CD4-positive, alpha-beta T cell treated with Interleukin-17A for 1 hour (primary cell): ENCODE data around the gene AGBL5.
"Not testable (repeated sequence)": the region's sequence is repeated elsewhere in the genome, so short reads cannot be mapped to it uniquely, and the experiment has no call there.

Experiments
- DNase-seq: peaks from one replicate; pipeline ENCODE4 v3.0.0-alpha.2; 2020

Gene AGBL5

DNA sequence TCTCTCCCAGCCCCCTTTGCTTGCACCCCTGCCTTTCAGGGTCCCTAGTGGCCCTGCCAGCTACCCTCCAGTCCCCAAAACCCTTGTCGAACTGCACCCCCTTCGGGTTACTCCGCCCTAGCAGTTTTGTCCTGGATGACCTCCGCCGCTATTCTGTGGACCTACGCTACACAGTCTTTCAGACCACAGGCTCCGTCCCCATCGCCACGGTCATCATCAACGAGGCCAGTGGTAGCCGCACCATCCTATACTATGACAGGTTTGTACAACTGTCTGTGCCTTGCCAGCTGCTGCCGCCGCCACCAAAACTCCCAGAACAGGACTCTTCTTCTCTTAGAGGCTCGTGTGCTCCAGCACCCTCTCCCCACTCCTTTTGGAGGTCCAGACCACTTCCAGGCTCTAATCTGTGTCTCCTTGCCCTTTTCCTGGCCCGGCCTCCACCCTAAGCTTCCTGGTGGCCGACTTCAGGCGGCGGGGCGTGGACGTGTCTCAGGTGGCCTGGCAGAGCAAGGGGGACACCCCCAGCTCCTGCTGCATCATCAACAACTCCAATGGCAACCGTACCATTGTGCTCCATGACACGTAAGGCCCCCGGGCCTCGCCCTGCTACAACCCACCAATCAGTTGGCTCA lies 43.0 kb downstream of the AGBL5 start:
- no peak for DNase-seq

DNA sequence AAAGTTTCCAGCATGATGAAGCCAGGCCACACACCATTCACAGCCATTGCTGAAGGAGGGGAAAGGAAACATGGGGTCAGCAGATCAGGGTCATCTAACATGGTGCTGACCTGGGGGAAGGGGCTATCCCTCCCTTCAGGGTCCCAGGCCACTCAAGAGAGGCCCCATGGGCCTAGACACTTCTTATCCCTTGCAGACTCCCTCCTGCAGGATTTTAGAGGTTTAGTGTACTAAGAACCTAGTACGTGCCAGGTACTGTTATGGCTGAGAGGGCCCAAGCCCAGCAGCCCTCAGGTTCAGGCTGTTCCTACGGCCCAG lies 43.9 kb downstream of the AGBL5 start:
- no peak for DNase-seq

DNA sequence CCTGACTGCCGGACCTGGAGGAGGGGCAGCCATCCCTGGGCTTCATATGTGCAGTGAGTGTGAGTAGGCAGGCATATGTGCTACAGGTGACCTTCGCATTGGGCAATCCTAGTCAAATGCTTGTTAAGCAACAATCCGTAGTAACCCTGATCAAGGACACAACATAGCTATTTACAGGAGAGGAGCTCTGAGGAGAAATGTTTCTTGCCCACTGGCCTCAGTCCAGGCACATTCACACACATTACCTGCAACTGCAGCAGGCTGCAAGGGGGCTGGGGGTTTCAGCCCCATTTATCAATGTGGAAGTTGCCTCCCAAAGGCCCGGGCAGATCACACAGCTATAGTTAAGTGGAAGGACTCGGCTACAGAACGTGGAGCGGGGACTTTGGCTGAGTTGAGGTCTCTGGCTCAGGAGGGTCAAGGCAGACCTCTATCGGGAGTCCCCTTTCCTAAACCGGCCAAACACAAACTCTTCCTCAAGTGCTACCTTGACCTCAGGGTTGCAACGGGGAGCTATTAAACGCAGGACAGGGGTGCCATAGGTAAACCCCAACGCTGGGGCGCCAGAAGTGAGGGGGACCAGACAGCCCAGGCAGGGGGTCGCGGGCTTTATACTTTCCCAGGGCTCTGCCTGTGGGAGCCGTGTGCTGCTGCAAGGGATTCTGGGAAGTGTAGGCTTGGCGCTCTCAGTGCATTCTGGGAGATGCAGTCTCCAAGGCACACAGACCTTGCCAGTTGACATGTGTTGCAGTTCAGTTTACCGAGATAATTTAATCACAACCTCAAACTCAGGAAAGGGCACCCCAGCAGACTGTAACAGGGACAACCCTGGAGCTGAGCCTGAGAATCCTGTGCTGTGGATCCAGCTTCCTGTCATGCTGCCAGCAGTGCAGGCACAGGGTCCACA lies 44.5 kb downstream of the AGBL5 start:
- DNase-seq: peak; percentile 61

DNA sequence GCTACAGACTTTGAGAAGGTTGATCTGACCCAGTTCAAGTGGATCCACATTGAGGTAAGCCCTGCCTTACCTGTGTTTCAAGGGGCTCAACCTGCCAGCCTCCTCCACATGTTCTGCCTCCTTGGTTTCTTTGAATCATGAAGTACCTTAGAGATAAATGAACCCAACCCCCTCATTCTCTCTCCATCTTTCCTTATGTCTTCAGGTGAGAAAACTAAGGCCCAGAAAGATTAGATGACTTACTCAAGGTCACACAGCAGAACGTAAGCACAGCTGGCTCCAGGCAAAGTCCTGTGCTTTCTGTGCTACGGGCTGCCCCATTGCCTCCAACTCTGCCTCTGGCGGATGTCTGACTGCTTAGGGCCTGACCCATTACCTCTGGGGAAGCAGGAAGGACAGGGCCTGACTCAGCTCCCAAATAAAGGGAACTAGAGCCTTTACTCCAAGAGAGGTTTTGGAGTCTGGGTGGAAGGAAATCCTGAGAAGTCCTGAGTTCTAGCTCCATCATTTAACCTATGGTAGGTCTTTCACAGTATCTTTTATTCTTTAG lies 45.4 kb downstream of the AGBL5 start:
- DNase-seq: no peak

DNA sequence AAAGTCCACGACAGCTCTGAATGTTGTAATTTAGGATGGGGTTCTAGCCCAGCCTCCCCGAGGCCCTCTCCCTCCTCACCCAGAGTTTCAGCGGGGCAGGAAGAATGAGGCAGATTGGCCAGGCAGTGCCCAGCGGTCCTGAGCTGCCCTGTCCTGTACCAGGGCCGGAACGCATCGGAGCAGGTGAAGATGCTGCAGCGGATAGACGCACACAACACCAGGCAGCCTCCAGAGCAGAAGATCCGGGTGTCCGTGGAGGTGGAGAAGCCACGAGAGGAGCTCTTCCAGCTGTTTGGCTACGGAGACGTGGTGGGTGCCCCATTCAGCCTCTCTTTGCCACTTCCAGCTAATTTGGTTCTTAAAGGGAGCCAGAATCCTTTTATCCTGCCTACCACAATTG lies 45.9 kb downstream of the AGBL5 start:
- DNase-seq: no peak

DNA sequence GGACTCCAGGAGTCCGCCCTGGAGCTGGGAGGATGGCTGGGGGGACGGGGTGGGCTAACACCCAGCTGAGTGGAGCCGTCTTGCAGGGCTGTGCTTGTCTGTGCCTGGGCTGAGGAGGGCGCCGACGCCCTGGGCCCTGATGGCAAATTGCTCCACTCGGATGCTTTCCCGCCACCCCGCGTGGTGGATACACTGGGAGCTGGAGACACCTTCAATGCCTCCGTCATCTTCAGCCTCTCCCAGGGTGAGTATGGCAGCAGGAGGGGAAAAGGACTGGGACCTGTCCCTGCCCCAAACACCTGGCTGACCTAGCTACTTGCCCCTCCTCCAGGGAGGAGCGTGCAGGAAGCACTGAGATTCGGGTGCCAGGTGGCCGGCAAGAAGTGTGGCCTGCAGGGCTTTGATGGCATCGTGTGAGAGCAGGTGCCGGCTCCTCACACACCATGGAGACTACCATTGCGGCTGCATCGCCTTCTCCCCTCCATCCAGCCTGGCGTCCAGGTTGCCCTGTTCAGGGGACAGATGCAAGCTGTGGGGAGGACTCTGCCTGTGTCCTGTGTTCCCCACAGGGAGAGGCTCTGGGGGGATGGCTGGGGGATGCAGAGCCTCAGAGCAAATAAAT lies 48.0 kb downstream of the AGBL5 start:
- no peak for DNase-seq

DNA sequence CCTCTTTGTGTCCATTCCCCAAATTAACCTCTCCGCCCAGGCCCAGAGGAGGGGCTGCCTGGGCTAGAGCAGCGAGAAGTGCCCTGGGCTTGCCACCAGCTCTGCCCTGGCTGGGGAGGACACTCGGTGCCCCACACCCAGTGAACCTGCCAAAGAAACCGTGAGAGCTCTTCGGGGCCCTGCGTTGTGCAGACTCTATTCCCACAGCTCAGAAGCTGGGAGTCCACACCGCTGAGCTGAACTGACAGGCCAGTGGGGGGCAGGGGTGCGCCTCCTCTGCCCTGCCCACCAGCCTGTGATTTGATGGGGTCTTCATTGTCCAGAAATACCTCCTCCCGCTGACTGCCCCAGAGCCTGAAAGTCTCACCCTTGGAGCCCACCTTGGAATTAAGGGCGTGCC lies 48.6 kb downstream of the AGBL5 start:
- no peak for DNase-seq

DNA sequence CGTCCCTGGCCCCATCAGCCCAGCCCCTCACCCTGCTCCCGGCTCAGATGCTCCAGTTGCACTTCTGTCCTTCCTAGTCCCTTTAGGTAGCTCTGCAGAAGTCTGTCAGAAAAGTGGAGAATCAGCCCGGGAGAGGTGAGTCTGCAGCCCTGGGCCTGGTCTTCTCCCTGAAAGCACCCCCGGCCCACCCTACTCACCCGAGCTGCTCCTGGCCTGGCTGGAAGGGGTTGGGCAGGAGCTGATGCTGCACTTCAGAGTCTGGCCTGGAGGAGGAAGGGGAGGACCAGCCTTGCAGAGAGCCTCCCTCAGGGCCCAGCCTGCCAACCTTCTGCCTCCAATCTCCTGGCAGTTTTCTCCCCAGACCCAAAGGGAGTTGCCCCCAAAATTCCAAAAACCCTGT lies 50.9 kb downstream of the AGBL5 start:
- DNase-seq: no peak

DNA sequence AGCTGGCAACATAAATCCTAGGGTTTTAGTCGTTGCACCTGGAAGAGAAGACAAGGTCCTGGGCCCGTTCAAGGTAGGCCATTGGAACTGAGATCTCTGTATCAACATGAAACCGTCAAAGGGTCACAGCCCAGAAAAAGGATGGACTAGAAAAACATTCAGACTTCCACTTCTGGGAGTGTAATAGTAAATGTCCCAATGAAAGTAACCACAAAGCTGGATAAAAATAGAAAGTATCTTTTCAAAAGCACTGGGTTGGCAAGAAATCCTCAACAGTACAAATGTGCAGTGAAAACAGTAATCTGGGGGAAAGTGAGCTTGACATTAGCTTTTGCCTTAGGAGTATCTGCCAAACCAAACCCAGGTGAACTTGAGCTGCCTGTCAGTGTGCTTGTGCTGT lies 54.5 kb downstream of the AGBL5 start:
- DNase-seq: no peak

DNA sequence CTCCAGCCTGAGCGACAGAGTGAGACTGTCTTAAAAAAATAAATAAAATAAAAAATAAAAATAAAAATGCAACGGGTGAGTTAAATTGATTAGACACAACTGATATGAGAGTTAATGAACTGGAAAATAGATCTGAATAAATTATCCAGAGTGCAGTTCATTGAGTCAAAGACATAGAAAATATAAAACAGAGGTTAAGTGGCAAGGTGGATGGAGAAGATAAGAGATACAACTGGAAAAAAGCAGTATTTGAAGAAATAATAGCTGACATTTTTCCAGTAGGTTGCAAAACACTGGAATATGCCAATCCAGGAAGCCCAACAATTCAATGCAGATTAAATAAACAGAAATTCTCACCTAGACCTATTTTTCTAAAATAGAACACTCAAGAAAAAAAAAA lies 56.8 kb downstream of the AGBL5 start:
- DNase-seq: no peak

DNA sequence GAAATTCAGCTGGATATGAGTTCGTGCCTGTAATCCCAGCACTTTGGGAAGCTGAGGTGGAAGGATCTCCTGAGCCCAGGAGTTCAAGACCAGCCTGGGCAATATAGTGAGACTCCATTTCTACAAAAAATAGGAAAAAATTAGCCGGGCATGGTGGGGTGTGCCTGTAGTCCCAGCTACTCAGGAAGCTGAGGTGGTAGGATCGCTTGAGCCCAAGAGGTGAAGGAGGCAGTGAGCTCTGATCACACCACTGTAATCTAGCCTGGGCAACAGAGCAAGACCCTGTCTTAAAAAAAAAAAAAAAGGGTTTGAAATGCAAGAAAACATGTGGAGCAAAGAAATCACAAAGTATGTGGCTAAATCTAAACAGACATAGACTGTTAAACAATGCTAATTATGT lies 57.6 kb downstream of the AGBL5 start:
- DNase-seq: no peak

DNA sequence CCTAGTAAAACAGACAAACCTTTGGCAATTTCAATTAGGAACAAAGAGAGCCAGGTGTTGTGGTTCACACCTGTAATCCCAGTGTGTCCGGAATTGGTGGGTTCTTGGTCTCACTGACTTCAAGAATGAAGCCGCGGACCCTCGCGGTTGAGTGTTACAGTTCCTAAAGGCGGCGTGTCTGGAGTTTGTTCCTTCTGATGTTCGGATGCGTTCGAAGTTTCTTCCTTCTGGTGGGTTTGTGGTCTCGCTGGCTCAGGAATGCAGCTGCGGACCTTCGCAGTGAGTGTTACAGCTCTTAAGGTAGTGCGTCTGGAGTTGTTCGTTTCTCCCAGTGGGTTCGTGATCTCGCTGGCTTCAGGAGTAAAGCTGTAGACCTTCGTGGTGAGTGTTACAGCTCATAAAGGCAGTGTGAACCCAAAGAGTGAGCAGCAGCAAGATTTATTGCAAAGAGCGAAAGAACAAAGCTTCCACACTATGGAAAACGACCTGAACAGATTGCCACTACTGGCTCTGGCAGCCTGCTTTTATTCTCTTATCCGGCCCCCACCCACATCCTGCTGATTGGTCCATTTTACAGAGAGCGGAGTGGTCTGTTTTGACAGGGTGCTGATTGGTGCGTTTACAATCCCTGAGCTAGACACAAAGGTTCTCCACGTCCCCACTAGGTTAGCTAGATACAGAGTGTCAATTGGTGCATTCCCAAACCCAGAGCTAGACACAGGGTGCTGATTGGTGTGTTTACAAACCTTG lies 59.3 kb downstream of the AGBL5 start:
- DNase-seq: not testable (repeated sequence)

DNA sequence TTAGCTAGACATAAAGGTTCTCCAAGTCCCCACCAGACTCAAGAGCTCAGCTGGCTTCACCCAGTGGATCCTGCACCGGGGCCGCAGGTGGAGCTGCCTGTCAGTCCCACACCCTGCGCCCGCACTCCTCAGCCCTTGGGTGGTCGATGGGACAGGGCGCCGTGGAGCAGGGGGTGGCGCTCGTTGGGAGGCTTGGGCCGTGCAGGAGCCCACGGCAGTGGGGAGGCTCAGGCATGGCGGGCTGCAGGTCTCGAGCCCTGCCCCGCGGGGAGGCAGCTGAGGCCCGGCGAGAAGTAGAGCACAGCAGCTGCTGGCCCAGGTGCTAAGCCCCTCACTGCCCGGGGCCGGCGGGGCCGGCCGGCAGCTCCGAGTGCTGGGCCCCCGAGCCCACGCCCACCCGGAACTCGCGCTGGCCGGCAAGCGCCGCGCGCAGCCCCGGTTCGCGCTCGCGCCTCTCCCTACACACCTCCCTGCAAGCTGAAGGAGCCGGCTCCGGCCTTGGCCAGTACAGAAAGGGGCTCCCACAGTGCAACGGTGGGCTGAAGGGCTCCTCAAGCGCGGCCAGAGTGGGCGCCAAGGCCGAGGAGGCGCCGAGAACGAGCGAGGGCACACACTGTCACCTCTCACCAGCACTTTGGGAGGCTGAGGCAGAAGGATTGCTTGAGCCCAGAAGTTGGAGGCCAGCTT lies 60.1 kb downstream of the AGBL5 start:
- not testable (repeated sequence) for DNase-seq

DNA sequence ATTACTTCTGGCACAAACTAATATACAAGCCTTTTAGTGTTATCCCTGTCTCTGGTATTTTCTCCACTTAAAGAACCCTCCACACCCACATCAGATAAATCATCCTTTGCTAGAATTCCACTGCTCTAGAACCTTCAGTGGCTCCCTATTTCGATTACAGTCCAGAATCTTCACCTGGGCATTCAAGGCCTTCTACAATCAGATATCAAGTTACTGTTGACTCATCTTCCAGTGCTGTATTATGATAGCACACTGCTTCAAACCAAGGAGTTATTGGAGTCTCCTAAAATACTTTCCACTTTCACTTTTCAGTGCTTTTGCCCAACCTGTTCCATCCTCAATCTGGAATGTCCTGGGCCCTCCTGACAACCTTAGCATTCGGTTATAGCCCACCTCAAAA lies 64.1 kb downstream of the AGBL5 start:
- no peak for DNase-seq

DNA sequence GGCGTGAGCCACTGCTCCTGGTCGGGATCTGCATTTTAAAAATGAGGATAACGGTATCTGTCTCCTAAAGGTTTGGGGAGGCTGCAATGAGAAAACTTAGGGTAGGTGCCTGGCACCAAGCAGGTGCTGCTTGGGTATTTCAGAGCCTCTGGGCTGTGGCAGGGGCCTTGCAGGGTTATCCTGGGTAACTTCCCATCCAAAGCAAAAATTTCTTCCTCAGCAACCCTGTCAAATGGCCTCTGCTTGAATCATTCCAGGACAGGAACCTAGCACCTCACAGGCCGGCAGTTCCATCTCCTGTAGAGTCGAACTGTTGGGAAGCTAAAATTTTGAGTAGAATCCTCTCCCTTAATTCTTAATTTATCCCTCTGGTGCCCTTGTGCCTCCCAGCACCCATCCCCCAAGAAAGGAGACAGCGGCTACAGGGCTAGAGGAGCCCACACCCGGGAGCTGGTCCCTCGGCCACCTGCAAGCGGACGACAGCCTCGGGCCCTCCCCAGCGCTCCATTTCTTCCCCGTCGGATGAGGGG lies 66.6 kb downstream of the AGBL5 start:
- no peak for DNase-seq

DNA sequence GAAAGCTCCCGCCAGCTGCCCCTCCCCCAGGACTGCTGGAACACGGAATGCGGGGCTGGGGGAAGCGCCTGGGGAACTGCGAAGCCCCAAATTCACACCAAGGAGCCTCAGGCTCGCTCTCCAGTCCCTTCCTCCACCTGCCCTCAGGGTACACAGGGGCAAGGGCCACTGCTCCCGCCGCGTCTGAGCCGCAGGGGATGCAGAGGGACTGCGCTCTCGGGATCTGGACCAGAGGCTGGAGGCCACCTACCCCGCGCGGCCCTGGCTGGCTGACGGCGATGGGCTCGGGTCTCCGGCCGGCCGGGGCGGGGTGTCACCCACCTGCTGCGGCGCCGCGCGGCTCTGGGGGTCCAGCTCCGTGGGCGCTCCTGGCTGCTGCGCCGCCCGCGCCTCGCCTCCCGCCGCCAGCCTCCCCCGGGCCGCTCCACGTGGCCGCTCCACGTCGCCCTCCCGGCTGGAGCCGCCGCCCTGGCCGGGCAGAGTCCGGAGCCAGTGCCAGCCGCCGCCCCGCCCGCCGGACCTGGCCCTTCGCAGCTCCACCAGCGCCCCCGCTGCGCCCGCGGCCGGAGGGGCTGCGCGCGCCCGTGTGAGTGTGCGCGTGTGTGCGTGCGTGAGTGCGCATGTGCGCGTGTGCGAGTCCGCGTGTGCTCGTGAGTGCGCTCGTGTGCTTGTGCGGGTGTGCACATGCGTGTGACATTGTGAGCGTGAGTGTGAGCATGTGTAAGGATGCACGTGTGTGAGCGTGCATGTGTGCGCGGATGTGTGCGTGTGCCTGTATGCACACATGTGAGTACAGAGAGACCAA lies 67.3 kb downstream of the AGBL5 start, which contains the start of gene CGREF1:
Gene CGREF1 (minus strand): TSS at position 604 of the 805 bp plus-strand sequence. CDS start 14,762 bp downstream, outside the sequence.
- no peak for DNase-seq

DNA sequence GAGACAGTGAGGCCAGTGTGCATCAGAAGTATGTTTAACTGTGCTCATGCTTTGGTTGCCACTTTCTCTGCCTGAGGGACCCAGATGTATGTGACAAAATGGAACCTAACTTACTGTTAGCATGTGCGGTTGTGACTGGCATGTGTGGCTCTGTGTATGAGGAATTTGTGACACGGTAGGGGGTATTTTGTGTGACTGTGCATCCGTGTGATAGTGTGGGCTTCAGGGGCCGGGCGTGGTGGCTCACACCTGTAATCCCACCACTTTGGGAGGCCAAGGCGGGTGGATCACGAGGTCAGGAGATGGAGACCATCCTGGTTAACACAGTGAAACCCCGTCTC lies 67.8 kb downstream of the AGBL5 start:
- DNase-seq: not testable (repeated sequence)
